ENCODE measurements around the gene ZNF526. TPM values are rescaled to one million over a fixed set of nuclear protein-coding genes. Genes with fewer than 3 reads are reported as not detected.

Gene ZNF526
- total RNA-seq, 2 donors from 2014 or later: 15.7 to 16.0 TPM

DNA sequence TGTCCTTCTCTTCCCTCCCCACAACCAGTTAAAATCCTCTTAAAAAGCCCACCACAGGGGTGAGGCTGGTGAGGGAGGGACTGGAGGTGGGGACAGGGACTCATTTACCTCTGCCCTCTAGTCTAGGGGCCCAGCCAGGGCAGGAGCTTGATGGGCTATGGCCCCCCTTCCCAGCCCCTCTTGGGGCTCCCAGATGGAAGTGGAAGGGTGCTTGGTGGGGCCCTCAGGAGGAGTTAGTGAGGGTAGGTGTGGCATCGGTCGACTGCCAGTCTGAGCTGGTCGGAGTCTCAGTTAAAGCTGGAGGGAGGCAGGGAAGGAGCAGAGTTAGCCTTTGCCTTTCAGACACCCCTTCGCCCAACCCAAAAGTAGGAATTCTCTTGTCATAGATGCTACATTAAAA lies 10.5 kb downstream of the ZNF526 start:
- peaks cover 77% of the 10 kb centered on the region for H3K36me3 Mint-ChIP-seq (ENCODE audit: low read depth)
- peaks cover 84% of the 10 kb centered on the region for H3K36me3 ChIP-seq (ENCODE audit: control insufficient read depth, insufficient read depth, low read length)
- TF ChIP-seq, protein P1, sequence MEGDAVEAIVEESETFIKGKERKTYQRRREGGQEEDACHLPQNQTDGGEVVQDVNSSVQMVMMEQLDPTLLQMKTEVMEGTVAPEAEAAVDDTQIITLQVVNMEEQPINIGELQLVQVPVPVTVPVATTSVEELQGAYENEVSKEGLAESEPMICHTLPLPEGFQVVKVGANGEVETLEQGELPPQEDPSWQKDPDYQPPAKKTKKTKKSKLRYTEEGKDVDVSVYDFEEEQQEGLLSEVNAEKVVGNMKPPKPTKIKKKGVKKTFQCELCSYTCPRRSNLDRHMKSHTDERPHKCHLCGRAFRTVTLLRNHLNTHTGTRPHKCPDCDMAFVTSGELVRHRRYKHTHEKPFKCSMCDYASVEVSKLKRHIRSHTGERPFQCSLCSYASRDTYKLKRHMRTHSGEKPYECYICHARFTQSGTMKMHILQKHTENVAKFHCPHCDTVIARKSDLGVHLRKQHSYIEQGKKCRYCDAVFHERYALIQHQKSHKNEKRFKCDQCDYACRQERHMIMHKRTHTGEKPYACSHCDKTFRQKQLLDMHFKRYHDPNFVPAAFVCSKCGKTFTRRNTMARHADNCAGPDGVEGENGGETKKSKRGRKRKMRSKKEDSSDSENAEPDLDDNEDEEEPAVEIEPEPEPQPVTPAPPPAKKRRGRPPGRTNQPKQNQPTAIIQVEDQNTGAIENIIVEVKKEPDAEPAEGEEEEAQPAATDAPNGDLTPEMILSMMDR (conservative IDR thresholded peaks at IDR 0.05): no peak
- no peak for DNase-seq
- H3K27me3 Mint-ChIP-seq (ENCODE audit: insufficient read depth): no peaks in the 10 kb centered on the region
- no peak overlapping the region for H3K4me3 ChIP-seq (ENCODE audit: low read length)
- no peak overlapping the region for H3K27ac ChIP-seq (ENCODE audit: low read depth, low read length)
- H3K4me3 Mint-ChIP-seq: no peak overlapping the region
- no peaks in the 10 kb centered on the region for H3K9me3 ChIP-seq (ENCODE audit: control insufficient read depth, low read length)
- no peaks in the 10 kb centered on the region for H3K27me3 ChIP-seq (ENCODE audit: control insufficient read depth, insufficient read depth, low read length, poor library complexity, severe bottlenecking)
- peaks cover 6% of the 10 kb centered on the region for H3K4me1 Mint-ChIP-seq
- 92 to 100% methylated on average over 4 of the region's 4 CpGs for WGBS, 2 experiments (ENCODE audit: insufficient coverage in 1 of 2, insufficient read length in 1 of 2)
- H3K9ac ChIP-seq (ENCODE audit: extremely low read depth, low read length, poor library complexity, severe bottlenecking): no peak overlapping the region
- no peak overlapping the region for H3K27ac Mint-ChIP-seq
- no peaks in the 10 kb centered on the region for H3K9me3 Mint-ChIP-seq
- peaks cover 3% of the 10 kb centered on the region for H3K4me1 ChIP-seq (ENCODE audit: control insufficient read depth, insufficient read depth, low read length)

DNA sequence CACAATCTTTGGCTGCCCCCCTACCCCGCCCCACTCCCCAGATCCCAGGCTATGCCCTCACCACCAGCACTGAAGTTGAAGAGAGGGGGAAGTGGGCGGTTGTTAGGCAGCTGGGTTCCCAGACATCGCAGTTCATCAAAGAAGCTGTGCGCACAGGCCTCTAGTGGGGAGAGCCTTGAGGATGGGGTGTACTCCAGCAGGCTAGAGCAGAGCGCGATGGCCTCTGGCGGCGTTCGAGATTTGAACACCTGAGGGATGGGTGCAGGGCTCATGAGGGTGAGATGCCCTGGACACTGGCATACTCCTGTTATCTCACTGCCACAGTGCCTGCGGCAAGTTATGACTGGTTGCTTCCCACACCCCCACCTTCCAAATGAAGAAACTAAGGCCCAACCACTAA lies 12.3 kb downstream of the ZNF526 start:
- 94 to 96% methylated on average over 3 to 9 of the region's 10 CpGs for WGBS, 2 experiments (ENCODE audit: insufficient coverage in 1 of 2, insufficient read length in 1 of 2)
- H3K4me3 Mint-ChIP-seq: no peak overlapping the region
- no peaks in the 10 kb centered on the region for H3K9me3 Mint-ChIP-seq
- H3K27me3 Mint-ChIP-seq (ENCODE audit: insufficient read depth): no peaks in the 10 kb centered on the region
- Histone ChIP-seq H3K9ac (ENCODE audit: extremely low read depth, low read length, poor library complexity, severe bottlenecking) (no peak overlapping the region), H3K27me3 (ENCODE audit: control insufficient read depth, insufficient read depth, low read length, poor library complexity, severe bottlenecking) (no peaks in the 10 kb centered on the region), H3K27ac (ENCODE audit: low read depth, low read length) (no peak overlapping the region), H3K36me3 (ENCODE audit: control insufficient read depth, insufficient read depth, low read length) (peaks cover 83% of the 10 kb centered on the region), H3K9me3 (ENCODE audit: control insufficient read depth, low read length) (no peaks in the 10 kb centered on the region), H3K4me3 (ENCODE audit: low read length) (no peak overlapping the region), H3K4me1 (ENCODE audit: control insufficient read depth, insufficient read depth, low read length) (peaks cover 3% of the 10 kb centered on the region)
- peaks cover 74% of the 10 kb centered on the region for H3K36me3 Mint-ChIP-seq (ENCODE audit: low read depth)
- H3K4me1 Mint-ChIP-seq: peaks cover 6% of the 10 kb centered on the region
- TF ChIP-seq, protein P1 (conservative IDR thresholded peaks at IDR 0.05): no peak
- H3K27ac Mint-ChIP-seq: no peak overlapping the region
- no peak for DNase-seq

DNA sequence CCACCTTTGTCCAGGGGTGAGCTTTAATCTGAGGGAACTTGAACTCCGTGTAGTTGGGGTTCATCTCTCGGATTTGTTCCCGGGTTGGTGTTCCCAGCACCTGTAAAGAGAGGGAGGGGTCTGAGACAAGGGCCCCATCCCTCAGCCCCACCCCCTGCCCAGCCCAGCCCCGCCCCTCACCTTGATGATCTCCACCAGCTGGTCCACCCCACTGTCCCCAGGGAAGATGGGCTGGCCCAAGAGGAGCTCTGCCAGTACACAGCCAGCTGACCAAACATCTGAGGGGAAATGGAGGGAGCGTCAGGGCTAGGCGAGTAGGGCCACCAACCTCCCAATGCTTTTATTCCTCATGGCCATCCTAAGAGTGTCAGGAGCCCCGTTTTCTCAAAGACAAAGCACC lies 13.0 kb downstream of the ZNF526 start:
- no peaks in the 10 kb centered on the region for H3K27me3 Mint-ChIP-seq (ENCODE audit: insufficient read depth)
- peaks cover 83% of the 10 kb centered on the region for H3K36me3 ChIP-seq (ENCODE audit: control insufficient read depth, insufficient read depth, low read length)
- H3K27ac Mint-ChIP-seq: no peak overlapping the region
- H3K4me1 ChIP-seq (ENCODE audit: control insufficient read depth, insufficient read depth, low read length): peaks cover 3% of the 10 kb centered on the region
- peaks cover 6% of the 10 kb centered on the region for H3K4me1 Mint-ChIP-seq
- H3K27me3 ChIP-seq (ENCODE audit: control insufficient read depth, insufficient read depth, low read length, poor library complexity, severe bottlenecking): no peaks in the 10 kb centered on the region
- H3K27ac ChIP-seq (ENCODE audit: low read depth, low read length): no peak overlapping the region
- no peak for DNase-seq
- no peak overlapping the region for H3K4me3 ChIP-seq (ENCODE audit: low read length)
- peaks cover 70% of the 10 kb centered on the region for H3K36me3 Mint-ChIP-seq (ENCODE audit: low read depth)
- no peak overlapping the region for H3K9ac ChIP-seq (ENCODE audit: extremely low read depth, low read length, poor library complexity, severe bottlenecking)
- TF ChIP-seq, protein P1 (conservative IDR thresholded peaks at IDR 0.05): no peak
- no peaks in the 10 kb centered on the region for H3K9me3 Mint-ChIP-seq
- WGBS, 2 experiments (ENCODE audit: insufficient coverage in 1 of 2, insufficient read length in 1 of 2): 91 to 100% methylated on average over 2 to 7 of the region's 7 CpGs
- no peaks in the 10 kb centered on the region for H3K9me3 ChIP-seq (ENCODE audit: control insufficient read depth, low read length)
- no peak overlapping the region for H3K4me3 Mint-ChIP-seq
